ENCODE data around the gene ZNF563.

DNA sequence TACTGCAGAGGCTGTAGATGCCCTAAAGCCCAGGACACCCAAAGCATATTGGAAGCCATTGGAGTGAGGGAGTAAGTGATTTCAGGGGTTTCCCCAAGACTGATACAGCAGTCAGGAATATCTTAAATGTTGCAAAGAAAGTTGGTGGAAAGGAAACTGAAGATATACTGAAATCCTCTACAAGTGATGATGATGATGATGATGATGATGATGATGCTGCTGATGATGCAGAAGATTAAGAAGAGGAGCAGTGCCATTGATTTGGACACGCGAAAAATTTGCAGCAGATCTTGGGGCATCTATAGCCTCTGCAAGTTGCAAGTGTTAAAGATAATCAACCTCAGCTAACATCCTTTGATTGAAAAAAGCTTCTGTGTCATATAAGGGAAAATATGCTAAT lies 62.6 kb downstream of the ZNF563 start:
- TF ChIP-seq, protein P1, sequence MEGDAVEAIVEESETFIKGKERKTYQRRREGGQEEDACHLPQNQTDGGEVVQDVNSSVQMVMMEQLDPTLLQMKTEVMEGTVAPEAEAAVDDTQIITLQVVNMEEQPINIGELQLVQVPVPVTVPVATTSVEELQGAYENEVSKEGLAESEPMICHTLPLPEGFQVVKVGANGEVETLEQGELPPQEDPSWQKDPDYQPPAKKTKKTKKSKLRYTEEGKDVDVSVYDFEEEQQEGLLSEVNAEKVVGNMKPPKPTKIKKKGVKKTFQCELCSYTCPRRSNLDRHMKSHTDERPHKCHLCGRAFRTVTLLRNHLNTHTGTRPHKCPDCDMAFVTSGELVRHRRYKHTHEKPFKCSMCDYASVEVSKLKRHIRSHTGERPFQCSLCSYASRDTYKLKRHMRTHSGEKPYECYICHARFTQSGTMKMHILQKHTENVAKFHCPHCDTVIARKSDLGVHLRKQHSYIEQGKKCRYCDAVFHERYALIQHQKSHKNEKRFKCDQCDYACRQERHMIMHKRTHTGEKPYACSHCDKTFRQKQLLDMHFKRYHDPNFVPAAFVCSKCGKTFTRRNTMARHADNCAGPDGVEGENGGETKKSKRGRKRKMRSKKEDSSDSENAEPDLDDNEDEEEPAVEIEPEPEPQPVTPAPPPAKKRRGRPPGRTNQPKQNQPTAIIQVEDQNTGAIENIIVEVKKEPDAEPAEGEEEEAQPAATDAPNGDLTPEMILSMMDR (IDR thresholded peaks at IDR 0.05; ENCODE audit: low read depth, low read length) = no peak
- TF ChIP-seq POLR2A (IDR thresholded peaks at IDR 0.05; ENCODE audit: extremely low read depth, insufficient read length) (no peak), MYC (IDR thresholded peaks at IDR 0.05; ENCODE audit: low read depth, low read length) (no peak)
- TF ChIP-seq, protein P2, sequence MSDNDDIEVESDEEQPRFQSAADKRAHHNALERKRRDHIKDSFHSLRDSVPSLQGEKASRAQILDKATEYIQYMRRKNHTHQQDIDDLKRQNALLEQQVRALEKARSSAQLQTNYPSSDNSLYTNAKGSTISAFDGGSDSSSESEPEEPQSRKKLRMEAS (IDR thresholded peaks at IDR 0.05; ENCODE audit: low read depth, low read length) = no peak

All from NB4 (cell line).